Cardiac muscle cell (in vitro differentiated cells and primary cell): Measurements from ENCODE around the gene KCNN2. TPM values are rescaled to one million over a fixed set of nuclear protein-coding genes. Genes with fewer than 3 reads are reported as not detected.

Source experiments
- DNase-seq, 2 donors: peaks; one replicate each; pipeline versions ENCODE4 v3.0.0 to v3.0.0-alpha.2; 2010 to 2017; ENCODE audit warnings: low read depth in 1 of 2, low spot score in 1 of 2
- H3K27ac ChIP-seq: fragments of 200-600 bp; sonication (generic); 2 replicates; pipeline ENCODE4 v1.5.1; 2016
- H3K27me3 ChIP-seq: fragments of 200-600 bp; sonication (generic); 2 replicates; pipeline ENCODE4 v1.6.0; 2016; ENCODE audit warnings: control low read depth
- H3K36me3 ChIP-seq: fragments of 200-600 bp; sonication (generic); 2 replicates; pipeline ENCODE4 v1.5.1; 2016; ENCODE audit warnings: control low read depth
- H3K4me1 ChIP-seq: fragments of 200-600 bp; sonication (generic); 2 replicates; pipeline ENCODE4 v1.8.1; 2017; ENCODE audit warnings: low read depth, mild to moderate bottlenecking, mixed run types
- H3K4me3 ChIP-seq: fragments of 200-600 bp; sonication (generic); 2 replicates; pipeline ENCODE4 v1.5.1; 2016; ENCODE audit warnings: mild to moderate bottlenecking
- H3K9me3 ChIP-seq: fragments of 200-600 bp; sonication (generic); 2 replicates; pipeline ENCODE4 v1.5.1; 2017; ENCODE audit warnings: low read depth, mild to moderate bottlenecking, control low read depth
- CTCF ChIP-seq: IDR thresholded peaks from 2 replicates; pipeline ENCODE4 v1.5.1; 2012; ENCODE audit warnings: low read depth, mild to moderate bottlenecking, low read length
- polyA plus RNA-seq: library from polyadenylated mRNA; unstranded; fragments of >200 nt; fragmentation: Nextera tagmentation; extraction: Ambion mirVana; gene quantifications from 2 replicates; pipeline ENCODE4 v1.2.1, GENCODE V29; 2016
- total RNA-seq: library from RNA; depleted of rRNA; stranded (reverse); fragments of >200 nt; gene quantifications from 2 replicates; pipeline ENCODE4 v1.2.3, GENCODE V29; 2016

The KCNN2 gene
- total and polyA plus RNA-seq, 2 experiments from 2014 or later = 13.5 to 44.9 TPM

- Histone ChIP-seq H3K4me1 (peaks cover 29% of the 10 kb centered on the region), H3K36me3 (no peaks in the 10 kb centered on the region), H3K9me3 (no peaks in the 10 kb centered on the region), H3K27ac (no peak overlapping the region), H3K4me3 (no peak overlapping the region), H3K27me3 (no peaks in the 10 kb centered on the region)
- no peak for DNase-seq
- no peak for TF ChIP-seq CTCF
These were observed 74.0 kb downstream of the KCNN2 start for GRCh38 chr5:114435885-114436299.

- H3K4me3 ChIP-seq = no peak overlapping the region
- no peak for TF ChIP-seq CTCF
- DNase-seq = no peak
- H3K27me3 ChIP-seq = no peaks in the 10 kb centered on the region
- H3K9me3 ChIP-seq = no peaks in the 10 kb centered on the region
- no peak overlapping the region for H3K27ac ChIP-seq
- peaks cover 37% of the 10 kb centered on the region for H3K4me1 ChIP-seq
- no peaks in the 10 kb centered on the region for H3K36me3 ChIP-seq
These were observed 76.1 kb downstream of the KCNN2 start for GRCh38 chr5:114437936-114438335.

- Histone ChIP-seq H3K27me3 (no peaks in the 10 kb centered on the region), H3K9me3 (no peaks in the 10 kb centered on the region), H3K27ac (no peak overlapping the region), H3K36me3 (no peaks in the 10 kb centered on the region), H3K4me3 (no peak overlapping the region), H3K4me1 (peaks cover 37% of the 10 kb centered on the region)
- no peak for TF ChIP-seq CTCF
- no peak for DNase-seq
These were observed 76.6 kb downstream of the KCNN2 start for GRCh38 chr5:114438471-114438870.

GRCh38 chr5:114447084-114447773 lies 85.4 kb downstream of the KCNN2 start:
- peak; percentile 31 for TF ChIP-seq CTCF
- no peaks in the 10 kb centered on the region for H3K27me3 ChIP-seq
- DNase-seq = peak in 1 of 2 donors; percentile 2
- no peak overlapping the region for H3K27ac ChIP-seq
- no peaks in the 10 kb centered on the region for H3K9me3 ChIP-seq
- H3K4me1 ChIP-seq = peaks cover 25% of the 10 kb centered on the region
- H3K36me3 ChIP-seq = no peaks in the 10 kb centered on the region
- H3K4me3 ChIP-seq = no peak overlapping the region

- peak; percentile 24 to 52 for DNase-seq
- H3K27me3 ChIP-seq = no peaks in the 10 kb centered on the region
- peak overlapping the region; percentile 16 for H3K27ac ChIP-seq
- H3K4me1 ChIP-seq = peaks cover 25% of the 10 kb centered on the region
- no peaks in the 10 kb centered on the region for H3K9me3 ChIP-seq
- TF ChIP-seq CTCF = no peak
- H3K36me3 ChIP-seq = no peaks in the 10 kb centered on the region
- no peak overlapping the region for H3K4me3 ChIP-seq
These were observed 86.6 kb downstream of the KCNN2 start for GRCh38 chr5:114448481-114448880.
